Endothelial cell of umbilical vein (primary cell): ENCODE results near the gene CDC20B. TPM values are rescaled to one million over a fixed set of nuclear protein-coding genes. Genes with fewer than 3 reads are reported as not detected.
"Not testable (repeated sequence)": the region's sequence is repeated elsewhere in the genome, so short reads cannot be mapped to it uniquely, and the experiment has no call there.

Experiments
- BruUV-seq: library from RNA; stranded (reverse); fragments of 400-500 nt; replicated peaks from 2 replicates; lab custom pipeline; 2021; lab: Mats Ljungman, UMichigan
- CTCF ChIA-PET: fragments of 300-600, 350-600 bp; sonication (Branson Sonifier 250); formaldehyde crosslinking; loops from one replicate; lab custom pipeline; 2021; ENCODE audit warnings: antibody characterized with exemption, inconsistent platforms; lab: Charles Lee
- POLR2A ChIA-PET: fragments of 300-600, 350-600 bp; sonication (Branson Sonifier 250); formaldehyde crosslinking; loops from one replicate; lab custom pipeline; 2021; ENCODE audit warnings: antibody characterized with exemption, inconsistent platforms; lab: Charles Lee
- DNase-seq: peaks from one replicate; pipeline ENCODE4 v3.0.0-alpha.2; 2011; ENCODE audit warnings: low read depth, low spot score
- FAIRE-seq: peaks from 2 replicates; lab custom pipeline; 2011; peaks lifted over from hg19 to GRCh38; lab: Jason Lieb, UNC
- H2AFZ ChIP-seq: 2 replicates; pipeline ENCODE4 v1.6.0; 2012; ENCODE audit warnings: low read depth, low read length, control low read depth, inconsistent platforms
- H3K27ac ChIP-seq: 2 replicates; pipeline ENCODE4 v1.5.1; 2011; ENCODE audit warnings: low read depth, mild to moderate bottlenecking, control low read depth, low read length, moderate library complexity; ENCODE audit not compliant: insufficient read depth
- H3K27me3 ChIP-seq, 2 experiments: 2 replicates each; pipeline versions ENCODE4 v1.6.0 to v1.6.1; 2011; ENCODE audit warnings: low read length in 2 of 2, mixed read lengths in 1 of 2; ENCODE audit not compliant: control insufficient read depth in 2 of 2, insufficient read depth in 2 of 2
- H3K36me3 ChIP-seq, 2 experiments: 2 replicates in 1 of 2; 3 replicates in 1 of 2; pipeline ENCODE4 v1.5.1; 2011; ENCODE audit warnings: low read length in 2 of 2, mild to moderate bottlenecking in 1 of 2, moderate library complexity in 1 of 2; ENCODE audit not compliant: control insufficient read depth in 2 of 2, insufficient read depth in 2 of 2; ENCODE audit errors: extremely low read depth in 1 of 2
- H3K4me1 ChIP-seq: 3 replicates; pipeline ENCODE4 v1.5.1; 2011; ENCODE audit warnings: mild to moderate bottlenecking, low read length; ENCODE audit not compliant: control insufficient read depth, insufficient read depth; ENCODE audit errors: extremely low read depth
- H3K4me2 ChIP-seq: 2 replicates; pipeline ENCODE4 v1.6.1; 2011; ENCODE audit warnings: low read length, control low read depth, mixed read lengths; ENCODE audit not compliant: insufficient read depth
- H3K4me3 ChIP-seq, 3 experiments: fragments of 200-600 bp in 1 of 3; sonication (generic), shearing (Covaris generic) in 1 of 3; replicated peaks in 1 of 3; 2 replicates each; pipeline ENCODE4 v1.5.1; 2011 to 2016; ENCODE audit warnings: control low read depth in 3 of 3, low read length in 3 of 3, mild to moderate bottlenecking in 2 of 3, inconsistent platforms in 1 of 3, low read depth in 1 of 3, moderate library complexity in 1 of 3; ENCODE audit not compliant: insufficient read depth in 1 of 3
- H3K79me2 ChIP-seq: 2 replicates; pipeline ENCODE4 v1.6.0; 2012; ENCODE audit warnings: low read length, inconsistent platforms; ENCODE audit not compliant: control insufficient read depth, insufficient read depth
- H3K9ac ChIP-seq: replicated peaks from 2 replicates; pipeline ENCODE3; 2011; ENCODE audit warnings: low read length, control low read depth; ENCODE audit not compliant: insufficient read depth; ENCODE audit errors: extremely low read depth
- H3K9me1 ChIP-seq: replicated peaks from 3 replicates; pipeline ENCODE4 v1.6.0; 2011; ENCODE audit warnings: mild to moderate bottlenecking, low read length; ENCODE audit not compliant: control insufficient read depth, insufficient read depth; ENCODE audit errors: extremely low read depth
- H3K9me3 ChIP-seq: replicated peaks from 2 replicates; pipeline ENCODE4 v1.5.1; 2012; ENCODE audit warnings: low read length, inconsistent platforms; ENCODE audit not compliant: control insufficient read depth, insufficient read depth
- H4K20me1 ChIP-seq: replicated peaks from 2 replicates; pipeline ENCODE3; 2011; ENCODE audit warnings: mild to moderate bottlenecking, low read length; ENCODE audit not compliant: control insufficient read depth, insufficient read depth; ENCODE audit errors: extremely low read depth
- CTCF ChIP-seq, 2 donors: IDR thresholded peaks; 1 replicate in 1 of 2; 2 replicates in 1 of 2; pipeline ENCODE4 v1.5.1; 2011; ENCODE audit warnings: low read length in 2 of 2, mild to moderate bottlenecking in 2 of 2, moderate library complexity in 2 of 2, control low read depth in 1 of 2, inconsistent platforms in 1 of 2, low read depth in 1 of 2; ENCODE audit not compliant: insufficient read depth in 1 of 2; ENCODE audit errors: extremely low read depth in 1 of 2
- EZH2 ChIP-seq: IDR thresholded peaks from 2 replicates; pipeline ENCODE4 v1.6.1; 2012; ENCODE audit warnings: borderline replicate concordance, low read depth, mild to moderate bottlenecking, moderate library complexity, low read length, inconsistent platforms; ENCODE audit not compliant: severe bottlenecking
- FOS ChIP-seq: IDR thresholded peaks from 2 replicates; pipeline ENCODE4 v1.6.1; 2011; ENCODE audit warnings: mild to moderate bottlenecking, low read length, moderate library complexity, borderline replicate concordance; ENCODE audit not compliant: insufficient read depth
- GATA2 ChIP-seq: IDR thresholded peaks from 2 replicates; pipeline ENCODE4 v1.7.0; 2011; ENCODE audit warnings: low read depth, mild to moderate bottlenecking, moderate library complexity, mixed read lengths, low read length; ENCODE audit not compliant: insufficient read length, insufficient read depth
- dilution Hi-C: fragments of 300-500 bp; cut with MboI; formaldehyde crosslinking; loops from one replicate; pipeline ENCODE4 v1.15.0; 2019; ENCODE audit warnings: low sequenced_read_pairs; ENCODE audit not compliant: extremely low pct_ligation_motif_present
- intact Hi-C: fragments of 100-400 bp; cut with micrococcal nuclease; formaldehyde crosslinking; loops from one replicate; pipeline ENCODE4 v1.10.0; 2022
- polyA plus RNA-seq, 4 experiments: library from polyadenylated mRNA; depleted of rRNA in 3 of 4; stranded (reverse) in 3 of 4; unstranded in 1 of 4; fragments of >200 nt; gene quantifications; 2 replicates each; pipeline versions ENCODE4 v1.2.1 to v1.2.3, GENCODE V29; 2011 to 2012; ENCODE audit warnings: missing spikeins in 1 of 4
- total RNA-seq: library from RNA; stranded (reverse); gene quantifications from 2 replicates; pipeline ENCODE4 v1.2.3, GENCODE V29; 2021

The CDC20B gene
- total and polyA plus RNA-seq, 2 donors (not counting 3 experiments of a cell fraction or from before 2014, with no cell fraction given), result 0.22 TPM

GRCh38 chr5:55110217-55110616 is 62.8 kb downstream of the CDC20B start:
- H3K36me3 ChIP-seq, result no peaks in the 10 kb centered on the region
- dilution Hi-C loops, result no loop called here
- no peaks in the 10 kb centered on the region for H4K20me1 ChIP-seq
- H3K9me1 ChIP-seq, result no peaks in the 10 kb centered on the region
- H3K4me1 ChIP-seq, result no peaks in the 10 kb centered on the region
- no peak overlapping the region for H3K4me2 ChIP-seq
- no peaks in the 10 kb centered on the region for H3K27me3 ChIP-seq
- intact Hi-C loops, result no loop called here
- ChIA-PET POLR2A (no interaction called here), CTCF (no interaction called here)
- no peak overlapping the region for H3K9ac ChIP-seq
- H3K27ac ChIP-seq, result no peak overlapping the region
- FAIRE-seq, result no peak
- no peak for TF ChIP-seq GATA2
- peak; percentile 65 for DNase-seq
- no peak overlapping the region for H2AFZ ChIP-seq
- no peaks in the 10 kb centered on the region for H3K9me3 ChIP-seq
- no peak overlapping the region for H3K4me3 ChIP-seq
- no peaks in the 10 kb centered on the region for H3K79me2 ChIP-seq
- no TSS peak for BruUV-seq

- Histone ChIP-seq H3K9ac (no peak overlapping the region), H3K27me3 (no peaks in the 10 kb centered on the region), H3K36me3 (no peaks in the 10 kb centered on the region), H3K4me1 (no peaks in the 10 kb centered on the region), H3K9me3 (no peaks in the 10 kb centered on the region), H3K4me2 (no peak overlapping the region), H3K27ac (no peak overlapping the region), H2AFZ (no peak overlapping the region), H3K4me3 (no peak overlapping the region), H3K9me1 (no peaks in the 10 kb centered on the region), H3K79me2 (no peaks in the 10 kb centered on the region), H4K20me1 (no peaks in the 10 kb centered on the region)
- FAIRE-seq (no peak), DNase-seq (no peak)
- dilution Hi-C loops, result no loop called here
- TF ChIP-seq EZH2 (no peak), FOS (no peak), CTCF (IDR thresholded peaks at IDR 0.05; ENCODE audit: extremely low read depth in 1 of 2, insufficient read depth in 1 of 2, low read depth in 1 of 2, low read length in 2 of 2) (no peak)
- intact Hi-C loops, result no loop called here
- ChIA-PET POLR2A (no interaction called here), CTCF (interaction anchor here (1.5 to 1.9 kb wide), 2 partner anchors 51 to 123 kb away, joined by 3 to 4 read pairs; partner anchors contain the start of genes ESM1 and GPX8)
- BruUV-seq, result no TSS peak
These were observed 64.3 kb downstream of the CDC20B start for GRCh38 chr5:55108661-55109060.

- H3K4me1 ChIP-seq, H3K27me3 ChIP-seq, BruUV-seq, H4K20me1 ChIP-seq, H3K9me3 ChIP-seq, H3K9me1 ChIP-seq, intact Hi-C loops, dilution Hi-C loops, H3K4me2 ChIP-seq, H3K79me2 ChIP-seq, FAIRE-seq, H3K27ac ChIP-seq, DNase-seq, H3K4me3 ChIP-seq, H3K9ac ChIP-seq, CTCF ChIA-PET, POLR2A ChIA-PET, H3K36me3 ChIP-seq, H2AFZ ChIP-seq: not testable (repeated sequence)
These were observed 67.0 kb downstream of the CDC20B start for GRCh38 chr5:55105976-55106375.
